Measurements from ENCODE around the gene STX8. TPM values are rescaled to one million over a fixed set of nuclear protein-coding genes. Genes with fewer than 3 reads are reported as not detected.
A peak's percentile ranks its signal among the peaks of the same experiment; 100 is the strongest.

Gene STX8
- total RNA-seq, 1 donor from 2014 or later, result 54.8 TPM

DNA sequence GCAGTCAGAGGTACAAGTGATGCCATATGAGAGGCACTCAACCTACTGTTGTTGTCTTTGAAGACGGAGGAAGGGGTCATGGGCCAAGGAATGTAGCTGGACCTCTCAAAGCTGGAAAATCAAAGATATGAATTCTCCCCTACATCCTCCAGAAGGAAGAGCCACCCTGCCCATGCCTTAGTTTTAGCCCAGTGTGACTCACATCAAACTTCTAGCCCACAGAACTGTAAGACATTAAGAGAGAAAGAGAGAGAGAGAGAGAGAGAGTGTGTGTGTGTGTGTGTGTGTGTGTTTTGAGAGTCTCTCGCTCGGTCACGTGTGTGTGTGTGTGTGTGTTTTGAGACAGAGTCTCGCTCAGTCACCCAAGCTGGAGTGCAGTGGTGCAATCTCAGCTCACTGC, 87.1 kb downstream of the STX8 start:
- no peak for FAIRE-seq
- no peaks in the 10 kb centered on the region for H3K9me3 ChIP-seq (ENCODE audit: insufficient read depth, low read depth, low read length)
- no peaks in the 10 kb centered on the region for H3K79me2 ChIP-seq (ENCODE audit: insufficient read depth, low read length)
- no peak overlapping the region for H3K27ac ChIP-seq (ENCODE audit: low read depth, low read length)
- peaks cover 12% of the 10 kb centered on the region for H3K36me3 Mint-ChIP-seq (ENCODE audit: low read depth, unreplicated experiment)
- no peak overlapping the region for H2AFZ ChIP-seq (ENCODE audit: low read depth, low read length)
- TF ChIP-seq EZH2 (IDR thresholded peaks at IDR 0.05; ENCODE audit: insufficient read depth, low read length) (no peak), CTCF (IDR thresholded peaks at IDR 0.05; ENCODE audit: insufficient read depth, low read depth, low read length) (no peak)
- H3K4me1 Mint-ChIP-seq (ENCODE audit: low read depth, unreplicated experiment), result peaks cover 26% of the 10 kb centered on the region
- H3K27me3 ChIP-seq (ENCODE audit: insufficient read depth, low read length), result no peaks in the 10 kb centered on the region
- no peaks in the 10 kb centered on the region for H4K20me1 ChIP-seq (ENCODE audit: insufficient read depth, low read length)
- H3K4me2 ChIP-seq (ENCODE audit: low read length), result no peak overlapping the region
- no peaks in the 10 kb centered on the region for H3K36me3 ChIP-seq (ENCODE audit: insufficient read depth, low read length)
- no peak overlapping the region for H3K4me3 ChIP-seq (ENCODE audit: insufficient read depth, low read depth, low read length)
- H3K4me1 ChIP-seq (ENCODE audit: insufficient read depth, low read length), result peaks cover 9% of the 10 kb centered on the region
- peaks cover 3% of the 10 kb centered on the region for H3K9me3 Mint-ChIP-seq (ENCODE audit: unreplicated experiment)
- H3K4me3 Mint-ChIP-seq (ENCODE audit: unreplicated experiment), result no peak overlapping the region
- no peak overlapping the region for H3K27ac Mint-ChIP-seq (ENCODE audit: unreplicated experiment)
- no peak overlapping the region for H3K9ac ChIP-seq (ENCODE audit: low read length)
- no peaks in the 10 kb centered on the region for H3K27me3 Mint-ChIP-seq (ENCODE audit: low read depth, unreplicated experiment)
- peak; percentile 50 for DNase-seq (ENCODE audit: low read depth)

DNA sequence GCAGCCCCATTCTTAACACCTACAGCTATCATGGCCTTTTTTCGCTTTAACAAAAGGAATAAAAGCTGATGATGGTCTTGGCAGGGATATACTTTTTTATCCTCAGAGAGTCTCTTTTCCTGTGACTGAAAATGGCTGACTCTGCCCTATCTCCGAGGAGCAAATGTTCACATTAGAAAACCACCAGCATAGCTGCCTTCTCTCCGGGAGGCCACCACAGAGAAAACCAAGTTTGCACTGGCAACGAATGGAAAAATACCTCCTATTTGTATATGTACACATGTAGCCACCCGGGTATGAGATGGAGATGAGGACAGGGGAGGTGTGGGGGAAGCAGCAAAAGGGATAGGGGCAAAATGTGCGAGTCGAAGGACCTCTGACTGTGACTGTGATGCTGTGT, 88.2 kb downstream of the STX8 start:
- no peak overlapping the region for H3K9ac ChIP-seq (ENCODE audit: low read length)
- H3K4me3 ChIP-seq (ENCODE audit: insufficient read depth, low read depth, low read length), result no peak overlapping the region
- no peaks in the 10 kb centered on the region for H3K27me3 ChIP-seq (ENCODE audit: insufficient read depth, low read length)
- Mint-ChIP-seq H3K27me3 (ENCODE audit: low read depth, unreplicated experiment) (no peaks in the 10 kb centered on the region), H3K36me3 (ENCODE audit: low read depth, unreplicated experiment) (peaks cover 12% of the 10 kb centered on the region), H3K27ac (ENCODE audit: unreplicated experiment) (peak overlapping the region; percentile 1), H3K4me1 (ENCODE audit: low read depth, unreplicated experiment) (peaks cover 26% of the 10 kb centered on the region), H3K9me3 (ENCODE audit: unreplicated experiment) (peaks cover 3% of the 10 kb centered on the region), H3K4me3 (ENCODE audit: unreplicated experiment) (no peak overlapping the region)
- no peaks in the 10 kb centered on the region for H3K9me3 ChIP-seq (ENCODE audit: insufficient read depth, low read depth, low read length)
- H3K27ac ChIP-seq (ENCODE audit: low read depth, low read length), result no peak overlapping the region
- H3K4me1 ChIP-seq (ENCODE audit: insufficient read depth, low read length), result peaks cover 9% of the 10 kb centered on the region
- no peaks in the 10 kb centered on the region for H3K36me3 ChIP-seq (ENCODE audit: insufficient read depth, low read length)
- DNase-seq (ENCODE audit: low read depth), result peak; percentile 38
- no peak overlapping the region for H2AFZ ChIP-seq (ENCODE audit: low read depth, low read length)
- H3K79me2 ChIP-seq (ENCODE audit: insufficient read depth, low read length), result no peaks in the 10 kb centered on the region
- TF ChIP-seq EZH2 (IDR thresholded peaks at IDR 0.05; ENCODE audit: insufficient read depth, low read length) (no peak), CTCF (IDR thresholded peaks at IDR 0.05; ENCODE audit: insufficient read depth, low read depth, low read length) (no peak)
- H4K20me1 ChIP-seq (ENCODE audit: insufficient read depth, low read length), result no peaks in the 10 kb centered on the region
- peak overlapping the region; percentile 14 for H3K4me2 ChIP-seq (ENCODE audit: low read length)
- no peak for FAIRE-seq

DNA sequence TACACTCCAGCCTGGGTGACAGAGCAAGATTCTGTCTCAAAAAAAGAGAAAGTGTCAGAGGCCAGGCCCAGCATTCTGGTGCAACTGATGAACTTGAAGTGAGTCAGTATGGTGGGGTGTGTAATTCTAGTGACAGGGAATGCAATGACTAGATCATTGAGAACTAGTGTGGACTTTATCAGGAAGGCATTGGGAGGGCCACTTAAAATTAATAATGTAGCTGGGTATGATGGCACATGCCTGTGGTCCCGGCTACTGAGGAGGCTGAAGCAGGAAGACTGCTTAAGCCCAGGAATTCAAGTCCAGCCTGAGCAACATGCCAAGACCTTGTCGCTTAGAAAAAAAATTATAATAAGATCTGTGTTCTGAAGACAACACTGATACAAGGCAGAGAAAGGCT, 90.8 kb downstream of the STX8 start:
- Histone ChIP-seq H3K4me2 (ENCODE audit: low read length) (no peak overlapping the region), H2AFZ (ENCODE audit: low read depth, low read length) (no peak overlapping the region), H4K20me1 (ENCODE audit: insufficient read depth, low read length) (no peaks in the 10 kb centered on the region), H3K27me3 (ENCODE audit: insufficient read depth, low read length) (no peaks in the 10 kb centered on the region), H3K9ac (ENCODE audit: low read length) (no peak overlapping the region), H3K36me3 (ENCODE audit: insufficient read depth, low read length) (no peaks in the 10 kb centered on the region), H3K9me3 (ENCODE audit: insufficient read depth, low read depth, low read length) (no peaks in the 10 kb centered on the region), H3K27ac (ENCODE audit: low read depth, low read length) (no peak overlapping the region), H3K4me1 (ENCODE audit: insufficient read depth, low read length) (peaks cover 9% of the 10 kb centered on the region), H3K4me3 (ENCODE audit: insufficient read depth, low read depth, low read length) (no peak overlapping the region), H3K79me2 (ENCODE audit: insufficient read depth, low read length) (no peaks in the 10 kb centered on the region)
- FAIRE-seq (no peak), DNase-seq (ENCODE audit: low read depth) (peak; percentile 83)
- Mint-ChIP-seq H3K36me3 (ENCODE audit: low read depth, unreplicated experiment) (peaks cover 11% of the 10 kb centered on the region), H3K4me3 (ENCODE audit: unreplicated experiment) (no peak overlapping the region), H3K4me1 (ENCODE audit: low read depth, unreplicated experiment) (peaks cover 26% of the 10 kb centered on the region), H3K9me3 (ENCODE audit: unreplicated experiment) (peaks cover 2% of the 10 kb centered on the region), H3K27me3 (ENCODE audit: low read depth, unreplicated experiment) (no peaks in the 10 kb centered on the region), H3K27ac (ENCODE audit: unreplicated experiment) (peak overlapping the region; percentile 55)
- TF ChIP-seq CTCF (IDR thresholded peaks at IDR 0.05; ENCODE audit: insufficient read depth, low read depth, low read length) (no peak), EZH2 (IDR thresholded peaks at IDR 0.05; ENCODE audit: insufficient read depth, low read length) (no peak)

Data from astrocyte (in vitro differentiated cells and primary cell).